GM19023 (cell line): ENCODE data around the gene SPAG16.
"Not testable (repeated sequence)": the region's sequence is repeated elsewhere in the genome, so short reads cannot be mapped to it uniquely, and the experiment has no call there.

Source experiments
- ATAC-seq: cut with Tn5 transposase; IDR thresholded peaks from one replicate; pipeline ENCODE4 v1.9.1; 2021; ENCODE audit warnings: mild to moderate bottlenecking, moderate library complexity; ENCODE audit not compliant: unreplicated experiment

The SPAG16 gene

DNA sequence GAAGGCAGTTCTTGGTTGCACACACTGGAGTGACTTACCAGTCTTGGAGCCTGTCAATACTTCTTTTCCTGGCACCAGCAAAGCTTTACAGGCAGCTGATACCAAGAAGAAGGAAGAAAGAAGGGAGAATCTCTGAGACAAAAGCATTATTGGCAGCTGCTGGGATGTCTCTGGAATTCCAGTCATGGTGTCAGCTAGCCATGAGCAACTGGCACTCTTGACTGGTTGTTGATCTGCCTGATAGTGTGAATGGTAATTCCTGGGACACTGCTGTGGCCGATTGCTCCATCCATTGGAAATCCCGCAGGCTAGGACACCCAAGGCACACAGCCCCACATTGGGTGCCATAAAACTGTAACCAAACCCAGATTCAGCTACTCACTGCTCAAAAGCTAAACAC is 17.8 kb upstream of the SPAG16 start:
- no peak for ATAC-seq

DNA sequence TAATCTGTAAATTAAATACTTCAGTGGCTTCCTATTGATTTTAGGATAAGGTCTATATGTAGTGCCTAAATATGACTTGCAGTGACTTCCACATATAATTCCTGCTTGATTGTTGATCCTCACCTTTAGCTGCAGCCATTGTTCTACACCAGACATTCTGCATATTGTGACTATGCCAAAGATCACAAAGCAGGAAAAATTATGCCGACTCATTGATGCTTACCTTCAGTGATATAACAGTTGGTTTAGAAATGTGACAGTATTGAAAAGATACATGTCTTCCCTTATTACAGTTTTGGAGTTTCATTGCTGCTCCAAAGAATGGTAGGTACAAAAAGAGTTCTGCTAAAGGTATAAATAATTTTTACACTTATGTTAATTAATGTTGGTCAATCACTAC is 12.3 kb upstream of the SPAG16 start:
- no peak for ATAC-seq

DNA sequence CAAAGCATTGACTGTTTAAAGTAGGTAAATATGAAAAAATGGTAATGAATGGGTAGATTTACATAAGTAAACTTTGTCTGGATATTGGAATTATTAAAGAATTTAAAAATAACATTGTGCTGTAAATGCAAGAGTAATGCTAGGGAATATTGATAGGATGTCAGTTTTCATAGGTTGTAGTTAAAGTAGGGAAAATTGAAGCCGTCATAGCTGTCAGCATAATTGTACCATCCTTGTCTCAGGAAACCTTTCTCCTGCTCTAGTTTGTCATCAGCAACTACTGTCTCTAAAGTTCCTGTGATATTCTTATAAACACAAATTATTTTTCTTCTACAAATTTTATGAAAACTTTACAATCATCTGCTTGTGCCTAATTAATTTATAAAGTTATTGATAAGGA is 10.1 kb upstream of the SPAG16 start:
- no peak for ATAC-seq

DNA sequence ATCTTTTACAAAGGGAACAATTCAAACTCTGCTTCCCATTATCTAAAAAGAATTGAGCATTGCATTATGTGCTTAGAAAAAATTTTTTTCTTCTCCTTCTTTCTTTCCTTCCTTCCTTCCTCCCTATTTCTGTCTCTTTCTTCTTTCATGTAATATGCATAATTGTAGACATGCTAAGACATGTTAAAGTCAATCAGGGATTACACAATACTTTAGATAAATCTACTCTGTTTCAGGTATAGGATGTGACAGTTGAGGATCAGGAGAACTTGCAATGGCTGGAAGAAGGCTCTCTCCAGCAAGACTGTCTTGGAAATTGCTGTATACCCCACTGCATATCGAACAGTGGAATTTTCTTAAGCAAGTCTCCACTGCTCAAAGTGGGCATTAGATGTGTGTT is 9.0 kb upstream of the SPAG16 start:
- ATAC-seq: no peak

DNA sequence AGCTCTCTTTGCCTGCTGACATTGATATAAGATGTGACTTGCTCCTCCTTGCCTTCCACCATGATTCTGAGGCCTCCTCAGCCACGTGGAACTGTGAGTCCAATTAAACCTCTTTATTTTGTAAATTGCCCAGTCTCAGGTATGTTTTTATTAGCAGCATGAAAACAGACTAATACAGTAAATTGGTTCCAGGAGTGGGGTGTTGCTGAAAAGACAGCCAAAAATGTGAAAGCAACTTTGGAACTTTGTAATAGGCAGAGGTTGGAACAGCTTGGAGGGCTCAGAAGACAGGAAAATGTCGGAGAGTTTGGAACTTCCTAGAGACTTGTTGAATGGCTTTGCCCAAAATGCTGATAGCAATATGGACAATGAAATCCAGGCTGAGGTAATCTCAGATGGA is 7.1 kb upstream of the SPAG16 start:
- ATAC-seq: not testable (repeated sequence)

DNA sequence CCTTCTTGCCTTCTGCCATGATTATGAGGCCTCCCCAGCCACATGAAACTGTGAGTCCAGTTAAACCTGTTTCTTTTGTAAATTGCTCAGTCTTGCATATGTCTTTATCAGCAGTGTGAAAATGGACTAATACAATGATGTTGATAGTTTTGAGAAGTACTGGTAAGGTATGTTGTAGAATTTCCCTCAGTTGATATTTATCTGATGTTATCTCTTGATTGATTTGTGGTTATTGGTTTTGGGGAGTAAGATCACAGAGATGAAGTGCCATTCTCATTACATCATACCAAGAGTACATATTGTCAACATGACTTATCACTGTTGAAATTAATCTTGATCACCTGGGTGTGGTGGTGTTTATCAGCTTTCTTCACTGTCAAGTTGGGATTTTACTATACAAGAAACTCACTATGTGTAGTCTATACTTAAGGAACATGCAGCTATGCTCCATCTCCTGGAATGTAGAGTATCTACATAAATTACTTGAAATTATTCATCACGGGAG is 5.1 kb upstream of the SPAG16 start:
- no peak for ATAC-seq

DNA sequence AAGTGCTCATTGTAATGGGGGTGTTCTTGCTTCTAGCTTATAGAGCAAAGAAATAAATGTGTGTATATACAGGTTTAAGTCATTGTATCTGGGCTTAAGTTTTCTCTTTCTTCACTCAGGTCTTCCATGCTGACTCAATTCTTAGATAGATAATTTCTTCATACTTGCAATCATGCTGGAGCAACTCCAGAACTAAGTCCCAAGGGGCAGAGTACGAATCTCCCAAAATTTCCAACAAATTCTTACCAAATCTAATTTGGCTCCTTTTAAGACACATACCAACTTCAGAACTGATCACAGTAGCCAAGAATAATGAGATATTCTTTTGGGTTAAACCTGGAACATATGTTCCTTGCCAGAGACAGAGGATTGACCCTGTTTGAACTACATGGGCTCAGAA is 4.3 kb upstream of the SPAG16 start:
- no peak for ATAC-seq

DNA sequence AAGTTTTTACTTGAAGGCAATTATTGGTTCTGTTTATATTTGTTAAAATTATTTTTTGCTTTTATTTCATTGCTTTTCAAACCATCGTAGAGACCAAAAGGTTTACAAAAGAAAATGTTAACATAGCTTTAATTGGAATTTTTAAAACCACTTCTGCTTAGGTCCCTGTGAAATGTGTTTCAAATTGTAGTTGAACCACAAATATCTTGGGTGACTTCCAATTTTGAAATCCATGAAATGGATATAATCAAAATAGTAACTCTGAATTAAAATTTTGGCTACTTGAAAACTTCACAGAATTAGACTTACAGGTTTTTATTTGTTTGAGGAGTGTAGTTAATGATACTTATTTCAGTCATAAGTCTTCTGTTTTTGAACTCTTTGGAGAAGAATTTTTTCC is 3.1 kb upstream of the SPAG16 start:
- no peak for ATAC-seq

DNA sequence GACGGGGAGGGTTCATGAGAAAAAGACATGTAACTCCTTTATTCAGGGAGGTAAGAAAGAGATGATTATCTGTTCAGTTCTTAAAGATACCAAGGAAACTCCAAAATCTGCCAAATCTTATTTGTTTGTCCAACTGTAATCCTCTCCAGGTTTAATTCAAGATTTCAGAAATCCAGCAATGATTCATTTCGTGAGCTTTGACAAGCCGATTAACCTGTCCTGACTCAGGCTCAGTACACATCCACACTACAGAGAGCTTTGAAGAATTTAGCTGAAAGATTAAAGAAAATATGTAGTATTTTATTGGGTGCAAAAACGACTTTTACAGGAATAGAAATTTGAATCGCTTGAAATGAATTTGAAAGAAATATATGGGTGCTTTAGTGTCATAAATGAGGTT is 1.1 kb downstream of the SPAG16 start:
- no peak for ATAC-seq

DNA sequence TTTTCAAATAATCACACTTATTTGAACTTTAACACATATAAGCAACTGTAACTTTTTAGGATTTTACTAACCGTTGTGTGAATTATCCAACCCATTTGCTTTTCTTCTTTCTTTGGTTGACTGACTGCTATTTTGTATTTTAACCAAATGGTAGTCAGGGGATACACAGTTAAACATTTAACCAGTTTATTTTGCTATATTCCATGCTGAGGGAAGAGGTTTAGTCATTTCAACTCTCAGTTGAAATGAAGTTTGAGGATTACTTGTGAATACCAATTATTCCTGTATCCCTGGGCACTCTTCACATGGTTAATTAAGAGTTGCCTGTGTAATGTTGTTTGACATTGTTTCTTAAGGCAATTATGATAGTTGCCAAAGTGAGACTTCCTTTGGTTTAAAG is 1.9 kb downstream of the SPAG16 start:
- no peak for ATAC-seq

DNA sequence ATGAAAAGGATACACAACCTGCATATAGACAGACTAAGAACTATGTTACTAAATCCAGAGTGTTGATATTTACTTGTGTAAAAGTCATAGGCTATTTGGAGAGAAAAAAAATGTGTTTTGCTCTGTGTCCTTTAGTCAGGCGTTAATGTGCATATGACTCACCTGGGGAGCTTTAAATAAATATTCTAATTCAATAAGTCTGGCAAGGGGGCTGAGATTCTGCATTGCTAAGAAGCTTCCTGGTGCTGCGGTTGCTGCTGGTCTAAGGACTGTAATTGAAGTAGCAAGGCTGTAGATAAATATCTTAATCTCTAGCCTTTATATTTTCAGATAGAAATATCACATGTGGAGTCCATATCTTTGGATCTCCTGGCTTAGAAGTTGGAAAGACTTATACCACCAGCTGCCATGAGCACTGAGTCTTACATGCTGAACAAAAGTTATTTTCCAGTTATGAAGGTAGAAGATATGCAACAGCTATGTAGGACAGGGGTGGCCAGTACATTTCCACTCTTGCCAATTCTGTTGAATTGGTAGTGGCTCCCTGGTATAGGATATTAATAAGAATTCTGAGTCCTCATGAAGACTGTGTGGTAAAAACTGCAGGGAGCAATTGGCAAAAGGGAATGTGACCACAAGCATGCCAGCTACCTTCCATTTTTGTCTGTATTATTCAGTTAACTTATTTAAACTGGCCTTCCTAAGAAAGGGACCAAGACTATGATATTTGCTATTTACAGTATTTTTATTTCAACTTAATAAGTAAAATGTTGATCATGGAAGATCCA is 4.8 kb downstream of the SPAG16 start:
- ATAC-seq: no peak

DNA sequence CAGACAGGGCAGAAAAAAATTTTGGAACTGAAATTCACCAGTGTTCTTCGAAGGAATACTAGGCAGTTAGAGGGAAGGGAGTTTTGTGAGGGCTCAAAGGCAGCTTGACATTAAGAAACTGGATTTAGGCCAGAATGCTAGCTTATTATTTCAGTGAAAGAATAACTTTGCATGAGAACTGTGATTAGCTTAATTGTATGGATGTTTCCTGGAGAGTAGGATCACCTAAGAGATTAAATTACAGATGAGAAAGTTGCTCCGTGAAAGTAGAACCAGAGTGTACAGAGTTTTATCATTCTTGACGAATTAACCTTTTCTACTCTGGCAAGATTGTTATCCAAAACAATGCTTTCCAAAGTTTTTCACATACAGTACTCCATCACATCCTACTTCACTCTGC is 6.2 kb downstream of the SPAG16 start:
- ATAC-seq: no peak

DNA sequence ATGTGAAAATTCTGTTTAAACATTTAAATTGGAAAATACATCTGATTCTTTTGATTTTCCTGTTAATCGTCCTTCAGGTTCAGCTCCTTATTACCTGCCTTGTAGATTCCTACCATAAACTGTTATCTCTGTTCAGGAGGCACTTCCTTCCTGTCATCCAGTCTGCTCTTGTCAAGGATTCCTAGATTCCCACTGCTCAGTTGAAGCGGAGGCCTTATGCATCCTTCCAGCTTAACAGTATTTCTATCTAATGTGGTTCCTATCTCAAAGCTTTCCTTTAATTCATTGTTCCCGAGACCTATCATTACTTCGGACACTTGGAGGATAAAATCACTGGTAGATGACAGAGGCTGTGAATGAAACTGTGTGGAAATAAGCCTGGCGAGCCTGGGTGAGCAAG is 12.0 kb downstream of the SPAG16 start:
- ATAC-seq: no peak

DNA sequence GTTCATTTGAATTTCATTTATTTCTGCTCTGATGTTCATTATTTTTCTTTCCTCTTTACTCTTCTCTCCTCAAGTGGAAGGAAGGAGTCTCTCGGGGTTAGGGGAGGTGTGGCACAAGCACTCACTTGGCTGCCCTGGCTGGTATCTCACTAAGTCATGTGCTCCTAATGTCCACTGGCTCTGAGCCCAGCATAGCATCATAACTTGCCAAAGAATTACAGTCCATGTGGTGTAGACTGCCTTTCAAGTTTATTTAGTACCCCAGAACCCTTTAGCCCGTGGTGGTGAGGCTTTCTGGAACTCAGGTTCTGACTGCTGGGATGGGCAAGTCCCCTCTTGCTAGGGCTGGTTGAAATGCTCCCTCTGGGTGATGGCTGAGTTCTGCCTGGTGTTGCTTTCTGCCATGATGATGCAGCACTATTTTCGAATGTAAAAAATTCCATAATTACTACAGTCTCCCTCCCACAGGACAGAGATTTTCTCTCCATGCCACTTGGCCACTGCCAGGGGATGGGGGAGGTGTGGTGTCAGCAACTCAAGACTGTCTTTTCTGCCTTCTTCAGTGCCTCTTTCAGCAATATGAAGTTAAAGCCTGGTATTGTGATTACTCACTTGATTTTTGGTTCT is 22.2 kb downstream of the SPAG16 start:
- ATAC-seq: no peak

DNA sequence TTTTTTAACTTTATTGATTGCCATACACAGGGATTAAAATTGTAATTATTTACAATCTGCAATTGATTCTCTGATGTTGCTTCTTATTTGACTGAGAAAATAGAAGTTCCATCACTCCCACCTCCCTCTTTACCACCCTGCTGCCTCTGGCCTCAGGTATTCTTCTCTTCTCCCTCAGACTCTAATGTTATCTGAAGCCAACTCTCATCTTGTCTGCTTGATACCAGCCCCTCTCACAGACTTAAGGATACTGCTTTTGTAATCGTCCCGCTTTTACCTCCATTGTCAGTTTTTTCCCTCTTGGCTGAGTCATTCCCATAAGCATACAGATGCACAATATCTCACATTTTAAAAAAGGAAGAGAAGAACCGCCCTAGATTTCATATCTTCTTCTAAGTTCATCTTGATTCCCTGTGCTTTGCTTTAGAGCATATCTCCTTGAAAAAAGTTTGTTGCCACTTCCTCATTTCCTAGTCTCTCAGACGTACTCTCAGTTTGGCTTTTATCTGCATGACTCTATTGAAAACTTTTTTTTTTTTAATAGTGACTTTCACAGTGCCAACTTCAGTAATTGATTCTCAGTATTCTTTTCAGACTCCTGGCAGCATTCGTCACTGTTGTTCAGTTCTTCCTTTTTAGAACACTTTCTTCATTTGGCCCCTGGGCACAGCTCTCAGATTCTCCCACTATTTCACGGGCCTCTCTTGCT is 31.1 kb downstream of the SPAG16 start:
- no peak for ATAC-seq

DNA sequence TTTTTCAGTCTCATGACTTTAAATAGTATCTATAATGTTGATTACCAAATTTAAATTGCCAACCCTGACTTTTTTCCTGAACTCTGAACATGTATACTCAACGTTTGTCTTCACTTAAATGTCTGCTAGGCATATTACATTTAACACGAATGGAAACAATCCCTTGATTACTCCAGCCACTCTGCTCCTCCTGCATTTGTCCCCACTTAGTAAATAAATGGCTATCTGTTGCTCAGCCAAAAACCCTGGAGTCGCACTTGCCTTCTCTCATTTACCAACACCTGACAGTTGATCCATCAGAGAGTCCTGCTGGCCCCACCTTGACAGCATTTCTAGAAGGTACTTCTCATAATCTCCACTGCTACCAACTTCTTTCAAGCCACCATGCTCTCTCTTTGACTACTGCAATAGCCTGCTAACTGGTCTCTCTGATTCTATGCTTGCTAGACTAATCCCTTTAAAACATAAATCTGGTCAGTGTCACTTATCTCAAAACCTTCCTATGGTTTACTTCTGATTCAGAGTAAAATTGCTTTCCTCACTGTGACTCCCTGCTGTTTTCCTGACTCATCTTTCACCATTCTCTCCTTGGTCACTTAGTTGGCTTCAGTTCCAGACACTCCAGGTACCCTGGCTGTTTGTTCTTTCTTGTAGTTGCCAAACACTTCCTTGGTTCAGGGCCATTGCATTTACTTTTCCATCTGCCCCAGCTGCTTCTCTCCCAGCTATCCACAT is 31.9 kb downstream of the SPAG16 start:
- no peak for ATAC-seq

DNA sequence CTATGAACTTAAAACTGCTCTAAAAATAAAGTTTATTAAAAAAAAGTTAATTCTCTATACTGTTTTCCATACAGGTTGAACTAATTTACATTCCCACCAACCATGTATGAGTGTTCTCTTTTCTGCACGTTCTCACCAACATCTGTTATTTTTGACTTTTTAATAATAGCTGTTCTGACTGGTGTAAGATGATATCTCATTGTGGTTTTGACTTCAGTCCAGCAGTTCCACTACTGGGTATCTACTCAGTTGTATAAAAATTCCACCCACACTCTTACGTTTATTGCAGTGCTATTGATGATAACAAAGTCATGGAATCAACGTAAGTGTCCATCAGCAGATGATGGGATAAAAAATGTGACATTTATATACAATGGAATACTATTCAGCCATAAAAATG is 33.7 kb downstream of the SPAG16 start:
- ATAC-seq: no peak

DNA sequence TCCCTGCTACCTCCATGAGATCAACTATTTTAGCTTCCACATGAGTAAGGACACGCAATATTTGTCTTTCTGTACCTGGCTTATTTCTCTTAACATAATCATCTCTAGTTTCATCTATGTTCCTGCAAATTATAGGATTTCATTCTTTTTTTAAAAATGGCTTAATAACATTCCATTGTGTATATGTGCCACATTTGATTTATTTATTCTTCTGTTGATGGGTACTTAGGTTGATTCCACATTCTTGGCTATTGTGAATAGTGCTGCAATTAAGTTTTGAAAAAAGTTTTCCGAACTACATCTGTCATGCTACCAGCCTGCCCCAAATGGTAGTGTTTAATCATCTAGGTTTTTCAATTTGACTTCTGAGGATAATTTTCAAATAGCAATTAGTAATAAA is 36.3 kb downstream of the SPAG16 start:
- ATAC-seq: no peak

DNA sequence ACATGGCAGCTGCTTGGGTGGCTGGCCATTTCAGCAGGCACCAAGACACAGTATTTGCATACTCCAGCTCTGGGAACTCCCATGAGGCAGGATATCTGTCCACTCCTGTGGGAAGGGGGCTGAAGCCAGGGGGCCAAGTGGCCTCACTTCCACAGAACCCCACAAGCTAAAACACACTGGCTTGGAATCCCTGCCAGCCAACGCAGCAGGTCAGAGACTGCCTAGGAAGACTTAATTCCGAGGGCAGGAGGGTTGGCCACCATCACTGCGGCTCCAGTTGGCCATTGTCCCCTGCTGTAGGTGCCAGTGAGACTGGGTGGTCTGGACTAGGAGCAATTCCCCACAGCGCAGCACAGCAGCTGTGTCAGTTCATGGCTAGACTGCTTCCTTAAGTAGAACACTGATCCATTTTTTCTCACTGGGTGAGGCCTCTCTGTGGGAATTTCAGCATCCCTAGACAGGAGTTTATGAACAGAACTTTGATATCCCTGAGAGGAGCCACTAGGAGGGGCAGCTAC is 52.0 kb downstream of the SPAG16 start:
- ATAC-seq: no peak

DNA sequence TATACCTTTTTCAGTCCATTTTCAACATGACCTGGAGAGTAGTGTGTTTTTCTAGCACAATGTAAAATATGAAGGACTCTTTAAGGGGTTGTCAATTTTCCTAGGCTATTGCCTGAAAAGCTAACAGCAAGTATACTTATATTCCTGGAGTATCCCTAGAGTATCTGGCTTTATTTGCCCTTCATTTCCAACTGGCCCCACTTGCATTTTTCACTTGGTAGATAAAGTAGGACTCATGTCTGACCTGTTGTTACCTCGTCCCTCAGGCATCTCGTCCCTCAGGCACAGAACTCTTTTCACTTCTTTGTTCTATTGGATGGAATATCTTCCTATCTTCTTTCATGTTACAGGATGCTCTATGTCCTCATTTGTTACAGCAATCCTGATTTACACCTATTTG is 69.2 kb downstream of the SPAG16 start:
- ATAC-seq: no peak

DNA sequence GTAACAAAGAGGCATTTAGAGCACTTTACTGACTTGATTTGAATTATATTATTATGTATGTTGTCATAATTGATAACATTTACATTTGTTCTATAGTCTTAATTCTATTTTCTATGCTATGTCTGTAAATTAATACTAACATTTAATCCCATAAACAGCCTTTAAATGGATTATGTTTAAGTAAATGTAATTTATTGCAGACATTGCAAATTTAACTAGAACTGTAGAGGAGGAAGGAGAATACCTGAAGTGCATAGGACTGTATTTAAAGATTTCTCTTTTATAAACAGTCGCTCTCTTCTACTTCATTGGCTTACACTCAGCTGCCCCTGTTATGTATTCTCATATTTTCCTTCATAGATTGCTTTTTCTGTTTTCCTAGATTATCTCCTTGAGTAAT is 92.4 kb downstream of the SPAG16 start:
- ATAC-seq: no peak
